B cell (primary cell): Measurements from ENCODE around the gene TPP1. TPM values are rescaled to one million over a fixed set of nuclear protein-coding genes. Genes with fewer than 3 reads are reported as not detected.

Experiments used
- ATAC-seq: fragments of 200-7000 bp; cut with Tn5 transposase; one replicate; pipeline ENCODE4 v1.10.0; 2021; ENCODE audit warnings: low read depth, mild to moderate bottlenecking, moderate number of reproducible peaks, moderate library complexity
- CTCF ChIA-PET: fragments of 350-600 bp; sonication (Branson Sonifier 250); formaldehyde crosslinking; loops from one replicate; lab custom pipeline; 2021; ENCODE audit warnings: antibody characterized with exemption, inconsistent platforms; lab: Charles Lee
- POLR2A ChIA-PET: fragments of 350-600 bp; sonication (Branson Sonifier 250); formaldehyde crosslinking; loops from one replicate; lab custom pipeline; 2021; ENCODE audit warnings: antibody characterized with exemption; lab: Charles Lee
- DNase-seq: peaks from one replicate; pipeline ENCODE4 v3.0.0; 2013
- H2AFZ ChIP-seq: 2 replicates; pipeline ENCODE4 v1.6.1; 2012; ENCODE audit warnings: mild to moderate bottlenecking, low read depth, low read length; ENCODE audit not compliant: insufficient read depth, poor library complexity, severe bottlenecking
- H3K27ac ChIP-seq, 2 donors: 1 replicate in 1 of 2; 2 replicates in 1 of 2; pipeline ENCODE4 v1.5.1; 2012 to 2013; ENCODE audit warnings: low read length in 2 of 2, mild to moderate bottlenecking in 2 of 2, moderate library complexity in 1 of 2
- H3K27me3 ChIP-seq, 4 experiments: fragments of 200-600 bp in 1 of 4; sonication (generic) in 1 of 4; replicated peaks in 1 of 4; 1 replicate in 2 of 4; 2 replicates in 2 of 4; pipeline versions ENCODE4 v1.6.1 to v1.7.0; 2013 to 2016; ENCODE audit warnings: low read length in 3 of 4, mild to moderate bottlenecking in 2 of 4, mixed read lengths in 1 of 4, moderate library complexity in 1 of 4; ENCODE audit not compliant: insufficient read depth in 4 of 4, control insufficient read depth in 3 of 4; ENCODE audit errors: control extremely low read depth in 1 of 4
- H3K36me3 ChIP-seq, 2 experiments: replicated peaks in 1 of 2; 1 replicate in 1 of 2; 2 replicates in 1 of 2; pipeline versions ENCODE4 v1.6.1 to v1.7.1; 2013; ENCODE audit warnings: low read length in 1 of 2; ENCODE audit not compliant: insufficient read depth in 2 of 2, control insufficient read depth in 1 of 2; ENCODE audit errors: control extremely low read depth in 1 of 2, extremely low read depth in 1 of 2
- H3K4me1 ChIP-seq, 2 donors: fragments of 200-600 bp in 1 of 2; sonication (generic) in 1 of 2; 1 replicate in 1 of 2; 2 replicates in 1 of 2; pipeline versions ENCODE4 v1.5.1 to v1.6.1; 2013 to 2017; ENCODE audit warnings: low read length in 2 of 2; ENCODE audit not compliant: control insufficient read depth in 2 of 2, insufficient read depth in 2 of 2
- H3K4me2 ChIP-seq: replicated peaks from 2 replicates; pipeline ENCODE3; 2012; ENCODE audit warnings: mild to moderate bottlenecking, low read depth, low read length; ENCODE audit not compliant: poor library complexity, severe bottlenecking
- H3K4me3 ChIP-seq, 5 experiments: fragments of 200-600 bp in 1 of 5; sonication (generic) in 1 of 5; 1 replicate in 3 of 5; 2 replicates in 2 of 5; pipeline versions ENCODE4 v1.5.1 to v1.7.0; 2011 to 2016; ENCODE audit warnings: low read length in 4 of 5, mild to moderate bottlenecking in 4 of 5, low read depth in 2 of 5, control low read depth in 1 of 5, moderate library complexity in 1 of 5; ENCODE audit not compliant: insufficient read depth in 1 of 5; ENCODE audit errors: control extremely low read depth in 1 of 5, extremely low read depth in 1 of 5
- H3K79me2 ChIP-seq: fragments of 200-600 bp; sonication (generic); one replicate; pipeline ENCODE4 v1.6.0; 2016; ENCODE audit warnings: low read length; ENCODE audit not compliant: control insufficient read depth, insufficient read depth
- H3K9ac ChIP-seq: fragments of 200-600 bp; sonication (generic); 2 replicates; pipeline ENCODE4 v1.6.1; 2017; ENCODE audit warnings: mild to moderate bottlenecking, low read length, moderate library complexity
- H3K9me3 ChIP-seq, 3 donors: one replicate each; pipeline versions ENCODE4 v1.6.1 to v1.7.1; 2013; ENCODE audit warnings: low read length in 2 of 3; ENCODE audit not compliant: control insufficient read depth in 2 of 3, insufficient read depth in 1 of 3; ENCODE audit errors: control extremely low read depth in 1 of 3
- H4K20me1 ChIP-seq: 2 replicates; pipeline ENCODE4 v1.6.0; 2012; ENCODE audit warnings: mild to moderate bottlenecking, low read length; ENCODE audit not compliant: insufficient read depth, control insufficient read depth, poor library complexity, severe bottlenecking
- H3K27ac Mint-ChIP-seq: one replicate; pipeline ENCODE4 v1.8.0; 2021; ENCODE audit warnings: mixed read lengths
- H3K27me3 Mint-ChIP-seq: one replicate; pipeline ENCODE4 v1.8.0; 2021; ENCODE audit warnings: mixed read lengths
- H3K4me1 Mint-ChIP-seq: one replicate; pipeline ENCODE4 v1.8.0; 2021; ENCODE audit warnings: mixed read lengths
- H3K4me3 Mint-ChIP-seq: one replicate; pipeline ENCODE4 v1.8.0; 2021; ENCODE audit warnings: mixed read lengths
- H3K9me3 Mint-ChIP-seq: one replicate; pipeline ENCODE4 v1.8.0; 2022; ENCODE audit warnings: mixed read lengths; ENCODE audit not compliant: insufficient read depth
- CTCF ChIP-seq: fragments of 200-600 bp; IDR thresholded peaks from one replicate; pipeline ENCODE4 v1.8.0; 2022; ENCODE audit warnings: antibody characterized with exemption, mild to moderate bottlenecking
- EZH2 ChIP-seq: IDR thresholded peaks from 2 replicates; pipeline ENCODE4 v1.6.1; 2012; ENCODE audit warnings: borderline replicate concordance, low read depth, mild to moderate bottlenecking, moderate library complexity, low read length; ENCODE audit not compliant: insufficient read depth, poor library complexity, severe bottlenecking
- WGBS: methylation state at CpG from one replicate; pipeline ENCODE4 v1.1.5; 2013; ENCODE audit warnings: missing lambda C conversion rate; ENCODE audit not compliant: insufficient coverage; 5-methylcytosine and 5-hydroxymethylcytosine counted together
- intact Hi-C: fragments of 100-400 bp; cut with micrococcal nuclease; formaldehyde crosslinking; loops from one replicate; pipeline ENCODE4 v1.10.0; 2022
- polyA plus RNA-seq: library from polyadenylated mRNA; depleted of rRNA; stranded (reverse); fragments of >200 nt; gene quantifications from 2 replicates; pipeline ENCODE4 v1.2.3, GENCODE V29; 2012
- total RNA-seq, 2 donors: library from RNA; stranded (reverse); fragments of 120-200 nt in 1 of 2; gene quantifications; 1 replicate in 1 of 2; 2 replicates in 1 of 2; pipeline versions ENCODE4 v1.2.3 to v1.2.4, GENCODE V29; 2013 to 2022

The TPP1 gene
- total and polyA plus RNA-seq, 2 donors (not counting 1 experiment from before 2014, with no cell fraction given), result 133 to 191 TPM

- no peaks in the 10 kb centered on the region for H3K27me3 Mint-ChIP-seq
- Histone ChIP-seq H3K4me2 (no peak overlapping the region), H3K36me3 (peaks cover 0 to 5% of the 10 kb centered on the region in 2 experiments), H3K9me3 (no peaks in the 10 kb centered on the region), H4K20me1 (no peaks in the 10 kb centered on the region), H3K4me1 (peaks cover 19 to 33% of the 10 kb centered on the region in 2 donors), H3K79me2 (peaks cover 24% of the 10 kb centered on the region), H2AFZ (no peak overlapping the region), H3K27ac (no peak overlapping the region), H3K4me3 (no peak overlapping the region), H3K9ac (no peak overlapping the region), H3K27me3 (no peaks in the 10 kb centered on the region)
- no peaks in the 10 kb centered on the region for H3K9me3 Mint-ChIP-seq
- H3K4me3 Mint-ChIP-seq, result no peak overlapping the region
- peaks cover 5% of the 10 kb centered on the region for H3K4me1 Mint-ChIP-seq
- H3K27ac Mint-ChIP-seq, result no peak overlapping the region
- intact Hi-C loops, result no loop called here
- WGBS, result 95% methylated on average over 16 of the region's 16 CpGs
- TF ChIP-seq EZH2, result no peak
- TF ChIP-seq CTCF, result no peak
- CTCF ChIA-PET, result interaction anchor here (0.9 to 2.3 kb wide), 3 partner anchors 9 to 134 kb away, joined by 4 to 12 read pairs (median 12); partner anchors contain the start of gene TAF10
- no peak for ATAC-seq
- DNase-seq, result no peak
- POLR2A ChIA-PET, result interaction anchor here (1.1 to 2.1 kb wide), 4 partner anchors 9 to 140 kb away, joined by 4 to 7 read pairs (median 6); partner anchors contain the start of genes ARFIP2, TAF10 and TIMM10B
Measured at GRCh38 chr11:6621711-6622211, 2.5 kb upstream of the TPP1 start.

GRCh38 chr11:6620636-6621035 lies 1.4 kb upstream of the TPP1 start:
- no peak for TF ChIP-seq EZH2
- TF ChIP-seq CTCF, result no peak
- H3K4me1 Mint-ChIP-seq, result peaks cover 8% of the 10 kb centered on the region
- H3K9me3 ChIP-seq, result no peaks in the 10 kb centered on the region
- no peak overlapping the region for H3K27ac Mint-ChIP-seq
- H3K27me3 ChIP-seq, result no peaks in the 10 kb centered on the region
- no peaks in the 10 kb centered on the region for H4K20me1 ChIP-seq
- intact Hi-C loops, result no loop called here
- no peaks in the 10 kb centered on the region for H3K9me3 Mint-ChIP-seq
- peaks cover 19 to 33% of the 10 kb centered on the region in 2 donors for H3K4me1 ChIP-seq
- no peak overlapping the region for H2AFZ ChIP-seq
- no peak for DNase-seq
- H3K4me3 ChIP-seq, result no peak overlapping the region
- H3K4me3 Mint-ChIP-seq, result no peak overlapping the region
- no peak overlapping the region for H3K9ac ChIP-seq
- peaks cover 0 to 15% of the 10 kb centered on the region in 2 experiments for H3K36me3 ChIP-seq
- ATAC-seq, result no peak
- H3K27me3 Mint-ChIP-seq, result no peaks in the 10 kb centered on the region
- H3K79me2 ChIP-seq, result peaks cover 34% of the 10 kb centered on the region
- 83% methylated on average over 1 of the region's 1 CpG for WGBS
- H3K4me2 ChIP-seq, result no peak overlapping the region
- H3K27ac ChIP-seq, result peak overlapping the region in 1 of 2 donors; percentile 94
- CTCF ChIA-PET, result interaction anchor here (0.7 to 4.4 kb wide), 5 partner anchors 8 to 241 kb away, joined by 3 to 28 read pairs (median 12); partner anchors contain the start of genes ILK and TAF10
- POLR2A ChIA-PET, result interaction anchor here (1.9 to 2.1 kb wide), 2 partner anchors 9 to 13 kb away, joined by 6 to 7 read pairs; partner anchors contain the start of gene TAF10
